GM21381 (cell line): ENCODE data around the gene SNRPD3.

ENCODE experiments used
- ATAC-seq: cut with Tn5 transposase; IDR thresholded peaks from one replicate; pipeline ENCODE4 v1.9.1; 2021; ENCODE audit warnings: mild to moderate bottlenecking, moderate library complexity; ENCODE audit not compliant: unreplicated experiment

SNRPD3 gene

GRCh38 chr22:24555165-24556039 lies at the start of gene SNRPD3:
TSS of gene SNRPD3 (plus strand) at chr22:24555999. CDS start at chr22:24557675, 1,676 bp downstream.
- ATAC-seq, result peak; percentile 82

- no peak for ATAC-seq
Observed at GRCh38 chr22:24506802-24507438, 48.9 kb upstream of the SNRPD3 start.

- ATAC-seq, result no peak
Observed at GRCh38 chr22:24507716-24508115, 48.1 kb upstream of the SNRPD3 start.

GRCh38 chr22:24510637-24511625 lies 44.9 kb upstream of the SNRPD3 start:
- no peak for ATAC-seq

- no peak for ATAC-seq
Observed at GRCh38 chr22:24512043-24512442, 43.8 kb upstream of the SNRPD3 start.

GRCh38 chr22:24513378-24514240 lies 42.2 kb upstream of the SNRPD3 start:
- ATAC-seq, result no peak

- no peak for ATAC-seq
Observed at GRCh38 chr22:24514241-24515026, 41.4 kb upstream of the SNRPD3 start.

GRCh38 chr22:24515027-24515338 lies 40.8 kb upstream of the SNRPD3 start:
- ATAC-seq, result no peak

- no peak for ATAC-seq
Observed at GRCh38 chr22:24516301-24516737, 39.5 kb upstream of the SNRPD3 start.

GRCh38 chr22:24517446-24517845 lies 38.4 kb upstream of the SNRPD3 start:
- no peak for ATAC-seq

GRCh38 chr22:24518228-24518627 lies 37.6 kb upstream of the SNRPD3 start:
- no peak for ATAC-seq

- ATAC-seq, result no peak
Observed at GRCh38 chr22:24518771-24519485, 36.9 kb upstream of the SNRPD3 start.

GRCh38 chr22:24519496-24519895 lies 36.3 kb upstream of the SNRPD3 start:
- no peak for ATAC-seq

- no peak for ATAC-seq
Observed at GRCh38 chr22:24521791-24522245, 34.0 kb upstream of the SNRPD3 start.

- ATAC-seq, result no peak
Observed at GRCh38 chr22:24523873-24524272, 31.9 kb upstream of the SNRPD3 start.

- no peak for ATAC-seq
Observed at GRCh38 chr22:24525416-24526037, 30.3 kb upstream of the SNRPD3 start.

GRCh38 chr22:24526191-24526590 lies 29.6 kb upstream of the SNRPD3 start:
- no peak for ATAC-seq

GRCh38 chr22:24529898-24530297 lies 25.9 kb upstream of the SNRPD3 start:
- no peak for ATAC-seq
